ENCODE measurements around the gene PHYKPL. TPM values are rescaled to one million over a fixed set of nuclear protein-coding genes. Genes with fewer than 3 reads are reported as not detected.

The PHYKPL gene
- total and polyA plus RNA-seq, 7 experiments from 2014 or later: 38.8 to 265 (median 143) TPM

DNA sequence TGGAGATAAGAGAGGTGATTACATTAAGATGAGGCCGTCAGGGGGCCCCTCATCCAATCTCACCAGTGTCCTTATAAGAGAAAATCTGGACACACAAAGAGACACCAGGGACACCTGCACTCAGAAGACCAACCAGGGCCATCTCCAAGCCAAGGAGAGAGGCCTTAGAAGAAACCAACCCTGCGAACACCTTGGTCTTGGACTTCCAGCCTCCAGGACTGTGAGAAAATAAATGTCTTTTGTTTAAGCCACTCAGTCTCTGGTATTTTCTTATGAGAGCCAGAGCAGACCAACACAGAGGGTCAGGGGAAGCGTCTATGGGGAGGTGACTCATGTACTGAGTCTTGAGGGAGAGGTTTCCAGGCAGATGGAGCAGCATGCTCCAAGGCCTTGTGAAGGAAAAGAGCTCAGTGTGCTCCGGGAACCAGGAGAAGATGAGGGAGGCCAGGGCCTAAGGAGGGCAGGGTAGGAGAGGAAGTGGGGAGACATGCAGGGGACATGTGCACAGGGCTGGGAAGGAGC lies 5.4 kb downstream of the PHYKPL start:
- Mint-ChIP-seq H3K4me3 (peak overlapping the region in 6 of 10 donors; percentile 5 to 74 (median 24)), H3K9me3 (peaks cover 0 to 3% (median 0%) of the 10 kb centered on the region in 11 donors), H3K36me3 (peaks cover 16 to 59% (median 33%) of the 10 kb centered on the region in 5 donors), H3K27me3 (no peaks in the 10 kb centered on the region), H3K4me1 (peaks cover 46 to 71% (median 56%) of the 10 kb centered on the region in 7 donors), H3K27ac (peak overlapping the region in 6 of 9 donors; percentile 2 to 52 (median 22))
- no peak for ATAC-seq
- intact Hi-C loops (cut with micrococcal nuclease): no loop called here
- Histone ChIP-seq H3K27ac (ENCODE audit: low read depth, low read length) (no peak overlapping the region), H3K9me3 (ENCODE audit: control insufficient read depth in 2 of 3, low read length in 3 of 3) (no peaks in the 10 kb centered on the region), H3K36me3 (ENCODE audit: control insufficient read depth in 2 of 3, insufficient read depth in 3 of 3, low read length in 3 of 3) (peaks cover 5 to 72% (median 7%) of the 10 kb centered on the region in 3 experiments), H3K4me3 (ENCODE audit: low read length) (no peak overlapping the region), H3K4me1 (ENCODE audit: control insufficient read depth in 2 of 2, insufficient read depth in 2 of 2, low read length in 2 of 2) (peaks cover 20% of the 10 kb centered on the region in 2 donors), H3K27me3 (ENCODE audit: control insufficient read depth in 2 of 2, insufficient read depth in 2 of 2, low read length in 2 of 2) (no peaks in the 10 kb centered on the region)
- no peak for DNase-seq
- ChIA-PET POLR2A (interaction anchor here (0.9 to 2.4 kb wide), 3 partner anchors 12 to 23 kb away, joined by 3 to 11 read pairs (median 5); partner anchors contain the start of gene HNRNPAB), CTCF (no interaction called here)

DNA sequence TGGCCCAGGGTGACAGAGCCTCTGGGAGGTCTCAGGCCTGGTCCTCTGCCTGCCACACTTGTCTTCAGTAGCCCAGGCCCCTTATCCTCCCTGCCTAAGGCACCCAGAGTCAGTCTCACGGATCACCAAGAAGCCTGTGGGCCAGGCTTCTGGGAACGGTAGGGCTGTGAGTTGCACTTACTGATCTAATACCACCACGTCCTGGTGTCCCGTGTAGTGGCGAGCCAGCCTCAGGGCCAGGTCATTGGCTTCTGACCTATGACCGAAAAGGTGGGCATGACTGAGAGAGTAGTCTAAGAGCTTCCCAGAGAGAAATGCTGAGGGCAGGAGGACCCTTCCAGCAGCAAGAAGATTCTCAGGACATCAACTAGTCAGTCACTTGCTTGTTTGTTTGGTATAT lies 7.4 kb downstream of the PHYKPL start:
- peaks cover 0 to 3% (median 0%) of the 10 kb centered on the region in 11 donors for H3K9me3 Mint-ChIP-seq
- H3K4me1 Mint-ChIP-seq: peaks cover 46 to 71% (median 54%) of the 10 kb centered on the region in 7 donors
- peaks cover 0 to 77% (median 5%) of the 10 kb centered on the region in 3 experiments for H3K36me3 ChIP-seq (ENCODE audit: control insufficient read depth in 2 of 3, insufficient read depth in 3 of 3, low read length in 3 of 3)
- intact Hi-C loops (cut with micrococcal nuclease): no loop called here
- H3K27ac Mint-ChIP-seq: no peak overlapping the region
- POLR2A ChIA-PET: interaction anchor here (1.0 to 1.6 kb wide), 3 partner anchors 9 to 21 kb away, joined by 3 to 4 read pairs (median 3); partner anchors contain the start of gene HNRNPAB
- no peaks in the 10 kb centered on the region for H3K27me3 Mint-ChIP-seq
- CTCF ChIA-PET: no interaction called here
- DNase-seq (no peak), ATAC-seq (no peak)
- H3K27me3 ChIP-seq (ENCODE audit: control insufficient read depth in 2 of 2, insufficient read depth in 2 of 2, low read length in 2 of 2): no peaks in the 10 kb centered on the region
- H3K4me3 ChIP-seq (ENCODE audit: low read length): no peak overlapping the region
- no peak overlapping the region for H3K27ac ChIP-seq (ENCODE audit: low read depth, low read length)
- H3K4me1 ChIP-seq (ENCODE audit: control insufficient read depth in 2 of 2, insufficient read depth in 2 of 2, low read length in 2 of 2): peaks cover 5 to 6% of the 10 kb centered on the region in 2 donors
- peaks cover 16 to 54% (median 36%) of the 10 kb centered on the region in 5 donors for H3K36me3 Mint-ChIP-seq
- H3K9me3 ChIP-seq (ENCODE audit: control insufficient read depth in 2 of 3, low read length in 3 of 3): no peaks in the 10 kb centered on the region
- H3K4me3 Mint-ChIP-seq: no peak overlapping the region

DNA sequence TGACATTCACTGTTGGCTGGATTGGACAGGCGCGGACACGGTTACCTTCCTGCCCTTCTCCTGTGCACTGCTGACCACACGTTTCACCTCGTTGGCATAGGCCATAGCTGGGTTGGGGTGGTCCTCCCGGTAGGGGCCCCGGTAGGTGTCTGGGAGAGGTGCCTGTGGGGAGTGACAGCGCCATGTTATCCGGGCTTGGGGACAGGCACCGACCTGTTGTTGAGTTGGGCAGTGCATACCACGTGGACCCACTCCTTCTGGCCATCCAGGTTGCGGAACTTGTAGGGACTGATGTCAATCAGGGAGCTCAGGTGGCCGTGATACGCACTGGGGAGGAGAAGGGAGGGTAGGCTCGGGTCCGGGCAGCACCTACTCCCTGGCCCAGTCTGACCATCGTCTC lies 8.2 kb downstream of the PHYKPL start:
- no peaks in the 10 kb centered on the region for H3K27me3 ChIP-seq (ENCODE audit: control insufficient read depth in 2 of 2, insufficient read depth in 2 of 2, low read length in 2 of 2)
- ChIA-PET CTCF (no interaction called here), POLR2A (interaction anchor here (1.6 kb wide), 1 partner anchor 18 kb away, joined by 4 read pairs; no protein-coding TSS in a partner anchor)
- ATAC-seq: no peak
- H3K4me1 ChIP-seq (ENCODE audit: control insufficient read depth in 2 of 2, insufficient read depth in 2 of 2, low read length in 2 of 2): no peaks in the 10 kb centered on the region
- H3K36me3 ChIP-seq (ENCODE audit: control insufficient read depth in 2 of 3, insufficient read depth in 3 of 3, low read length in 3 of 3): peaks cover 0 to 69% (median 5%) of the 10 kb centered on the region in 3 experiments
- H3K4me1 Mint-ChIP-seq: peaks cover 41 to 65% (median 48%) of the 10 kb centered on the region in 7 donors
- peaks cover 14 to 51% (median 34%) of the 10 kb centered on the region in 5 donors for H3K36me3 Mint-ChIP-seq
- no peak for DNase-seq
- no peaks in the 10 kb centered on the region for H3K9me3 ChIP-seq (ENCODE audit: control insufficient read depth in 2 of 3, low read length in 3 of 3)
- H3K27ac Mint-ChIP-seq: no peak overlapping the region
- H3K4me3 Mint-ChIP-seq: no peak overlapping the region
- H3K9me3 Mint-ChIP-seq: peaks cover 0 to 3% (median 0%) of the 10 kb centered on the region in 11 donors
- intact Hi-C loops (cut with micrococcal nuclease): no loop called here
- no peak overlapping the region for H3K4me3 ChIP-seq (ENCODE audit: low read length)
- no peak overlapping the region for H3K27ac ChIP-seq (ENCODE audit: low read depth, low read length)
- no peaks in the 10 kb centered on the region for H3K27me3 Mint-ChIP-seq

DNA sequence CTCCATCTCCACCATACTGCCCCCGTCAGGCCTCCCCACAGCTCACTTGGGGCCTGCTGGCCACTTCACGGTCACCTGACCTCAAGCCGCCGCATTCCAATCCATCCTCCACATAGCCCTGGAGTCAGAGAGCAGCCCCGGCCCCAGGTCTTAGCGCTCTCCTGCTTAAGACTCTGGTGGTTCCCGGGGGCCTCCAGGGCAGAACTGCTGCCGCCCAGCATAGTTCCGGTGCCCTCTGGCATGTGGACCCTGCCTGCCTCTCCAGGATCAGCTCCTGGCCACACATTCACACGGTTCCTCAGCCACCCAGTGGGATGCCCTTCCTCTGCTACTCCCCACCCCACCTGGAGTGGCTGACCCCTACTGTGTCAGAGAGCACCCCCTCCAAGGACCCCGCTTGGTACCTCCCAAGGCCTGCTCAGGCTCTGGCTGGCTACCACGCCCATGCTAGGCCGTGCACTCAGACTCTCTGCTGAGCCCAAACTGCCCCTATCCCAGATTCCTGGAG lies 8.7 kb downstream of the PHYKPL start:
- Histone ChIP-seq H3K27ac (ENCODE audit: low read depth, low read length) (no peak overlapping the region), H3K4me1 (ENCODE audit: control insufficient read depth in 2 of 2, insufficient read depth in 2 of 2, low read length in 2 of 2) (no peaks in the 10 kb centered on the region), H3K36me3 (ENCODE audit: control insufficient read depth in 2 of 3, insufficient read depth in 3 of 3, low read length in 3 of 3) (peaks cover 0 to 64% (median 5%) of the 10 kb centered on the region in 3 experiments), H3K4me3 (ENCODE audit: low read length) (no peak overlapping the region), H3K9me3 (ENCODE audit: control insufficient read depth in 2 of 3, low read length in 3 of 3) (no peaks in the 10 kb centered on the region), H3K27me3 (ENCODE audit: control insufficient read depth in 2 of 2, insufficient read depth in 2 of 2, low read length in 2 of 2) (no peaks in the 10 kb centered on the region)
- no peak for DNase-seq
- CTCF ChIA-PET: no interaction called here
- H3K36me3 Mint-ChIP-seq: peaks cover 12 to 52% (median 31%) of the 10 kb centered on the region in 5 donors
- ATAC-seq: no peak
- peaks cover 36 to 59% (median 45%) of the 10 kb centered on the region in 7 donors for H3K4me1 Mint-ChIP-seq
- intact Hi-C loops (cut with micrococcal nuclease): no loop called here
- no peak overlapping the region for H3K4me3 Mint-ChIP-seq
- H3K27me3 Mint-ChIP-seq: no peaks in the 10 kb centered on the region
- POLR2A ChIA-PET: no interaction called here
- peak overlapping the region in 2 of 9 donors; percentile 59 to 79 for H3K27ac Mint-ChIP-seq
- H3K9me3 Mint-ChIP-seq: peaks cover 0 to 3% (median 0%) of the 10 kb centered on the region in 11 donors

DNA sequence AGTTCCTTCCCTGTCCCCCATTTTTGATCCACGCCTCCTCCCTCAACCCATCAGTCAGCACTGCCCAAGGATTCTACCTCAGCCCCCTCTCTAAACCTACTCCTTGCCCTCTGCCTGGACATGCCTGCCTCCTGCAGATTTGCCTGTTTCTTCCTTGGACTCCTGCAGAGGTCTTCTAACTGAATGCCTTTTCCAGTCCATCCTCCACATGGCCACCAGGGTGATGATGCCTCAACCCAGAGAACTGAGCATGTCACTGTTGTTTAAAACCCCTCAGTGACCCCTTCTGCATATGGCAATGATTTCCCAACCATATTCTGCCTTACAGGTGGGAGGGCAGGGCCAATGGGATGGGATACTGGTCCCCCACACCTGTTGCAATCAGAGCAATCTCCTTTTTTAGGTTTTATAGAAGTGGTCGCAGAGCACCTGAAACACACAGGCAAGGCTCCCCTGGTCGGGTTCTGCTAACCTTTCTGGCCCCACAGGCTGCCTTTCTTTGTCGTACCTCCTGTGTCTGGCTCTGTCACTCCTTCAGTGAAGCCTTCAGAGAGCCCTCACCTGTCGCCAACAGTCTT lies 9.3 kb downstream of the PHYKPL start:
- CTCF ChIA-PET: no interaction called here
- no peak for DNase-seq
- H3K27ac ChIP-seq (ENCODE audit: low read depth, low read length): no peak overlapping the region

DNA sequence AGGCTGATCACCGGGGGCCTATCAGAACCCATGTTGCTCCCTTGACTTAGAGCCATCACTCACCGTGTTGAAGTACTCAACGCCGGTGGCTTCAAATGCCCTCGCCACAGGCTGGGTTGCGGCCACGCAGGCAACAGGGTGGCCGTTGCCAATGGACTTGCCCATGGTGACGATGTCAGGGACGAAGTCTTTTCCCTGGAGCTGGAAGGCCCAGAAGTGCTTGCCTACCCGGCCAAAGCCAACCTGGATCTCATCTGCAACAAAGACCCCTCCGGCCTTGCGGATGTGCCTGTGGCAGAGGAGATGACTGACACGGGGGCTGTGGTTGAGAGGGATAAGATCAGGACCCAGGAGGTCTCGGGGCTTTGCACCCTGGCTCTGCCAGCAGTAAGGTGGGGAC lies 10.3 kb downstream of the PHYKPL start:
- ChIA-PET CTCF (no interaction called here), POLR2A (no interaction called here)
- ATAC-seq (no peak), DNase-seq (no peak)
- peaks cover 0 to 2% (median 0%) of the 10 kb centered on the region in 11 donors for H3K9me3 Mint-ChIP-seq
- Histone ChIP-seq H3K36me3 (ENCODE audit: control insufficient read depth in 2 of 3, insufficient read depth in 3 of 3, low read length in 3 of 3) (peaks cover 0 to 48% (median 2%) of the 10 kb centered on the region in 3 experiments), H3K27me3 (ENCODE audit: control insufficient read depth in 2 of 2, insufficient read depth in 2 of 2, low read length in 2 of 2) (no peaks in the 10 kb centered on the region), H3K4me3 (ENCODE audit: low read length) (no peak overlapping the region), H3K4me1 (ENCODE audit: control insufficient read depth in 2 of 2, insufficient read depth in 2 of 2, low read length in 2 of 2) (no peaks in the 10 kb centered on the region), H3K27ac (ENCODE audit: low read depth, low read length) (no peak overlapping the region), H3K9me3 (ENCODE audit: control insufficient read depth in 2 of 3, low read length in 3 of 3) (no peaks in the 10 kb centered on the region)
- no peaks in the 10 kb centered on the region for H3K27me3 Mint-ChIP-seq
- no peak overlapping the region for H3K4me3 Mint-ChIP-seq
- H3K36me3 Mint-ChIP-seq: peaks cover 6 to 42% (median 23%) of the 10 kb centered on the region in 5 donors
- intact Hi-C loops (cut with micrococcal nuclease): no loop called here
- H3K4me1 Mint-ChIP-seq: peaks cover 24 to 52% (median 34%) of the 10 kb centered on the region in 7 donors
- H3K27ac Mint-ChIP-seq: peak overlapping the region in 1 of 9 donors; percentile 65

More for the DNA sequence above, 9.3 kb downstream of the PHYKPL start:
- peaks cover 12 to 51% (median 31%) of the 10 kb centered on the region in 5 donors for H3K36me3 Mint-ChIP-seq
- no peak overlapping the region for H3K4me3 Mint-ChIP-seq
- peaks cover 0 to 3% (median 0%) of the 10 kb centered on the region in 11 donors for H3K9me3 Mint-ChIP-seq
- peak overlapping the region in 4 of 9 donors; percentile 45 to 81 (median 69) for H3K27ac Mint-ChIP-seq
- Histone ChIP-seq H3K4me3 (ENCODE audit: low read length) (no peak overlapping the region), H3K4me1 (ENCODE audit: control insufficient read depth in 2 of 2, insufficient read depth in 2 of 2, low read length in 2 of 2) (no peaks in the 10 kb centered on the region), H3K36me3 (ENCODE audit: control insufficient read depth in 2 of 3, insufficient read depth in 3 of 3, low read length in 3 of 3) (peaks cover 0 to 58% (median 5%) of the 10 kb centered on the region in 3 experiments), H3K9me3 (ENCODE audit: control insufficient read depth in 2 of 3, low read length in 3 of 3) (no peaks in the 10 kb centered on the region), H3K27me3 (ENCODE audit: control insufficient read depth in 2 of 2, insufficient read depth in 2 of 2, low read length in 2 of 2) (no peaks in the 10 kb centered on the region)
- peaks cover 32 to 61% (median 43%) of the 10 kb centered on the region in 7 donors for H3K4me1 Mint-ChIP-seq
- H3K27me3 Mint-ChIP-seq: no peaks in the 10 kb centered on the region
- ATAC-seq: no peak
- POLR2A ChIA-PET: no interaction called here
- intact Hi-C loops (cut with micrococcal nuclease): no loop called here
